HUES6 (cell line): ENCODE data around the gene SCTR.

Source experiments
- H3K27ac ChIP-seq: 2 replicates; pipeline ENCODE4 v1.7.0; 2013; ENCODE audit warnings: low read depth, mild to moderate bottlenecking, low read length, inconsistent platforms
- H3K27me3 ChIP-seq: 2 replicates; pipeline ENCODE4 v1.6.1; 2013; ENCODE audit warnings: low read length; ENCODE audit not compliant: control insufficient read depth, insufficient read depth
- H3K36me3 ChIP-seq: 2 replicates; pipeline ENCODE4 v1.6.1; 2013; ENCODE audit warnings: low read length; ENCODE audit not compliant: control insufficient read depth, insufficient read depth
- H3K4me1 ChIP-seq: 2 replicates; pipeline ENCODE4 v1.6.1; 2013; ENCODE audit warnings: low read length; ENCODE audit not compliant: control insufficient read depth, insufficient read depth
- H3K4me3 ChIP-seq: 2 replicates; pipeline ENCODE4 v1.5.1; 2013; ENCODE audit warnings: low read depth, low read length
- H3K9ac ChIP-seq: one replicate; pipeline ENCODE4 v1.6.1; 2013; ENCODE audit warnings: mild to moderate bottlenecking, low read length
- H3K9me3 ChIP-seq: 2 replicates; pipeline ENCODE4 v1.6.1; 2013; ENCODE audit warnings: low read depth, low read length; ENCODE audit not compliant: control insufficient read depth, insufficient read depth

The SCTR gene

DNA sequence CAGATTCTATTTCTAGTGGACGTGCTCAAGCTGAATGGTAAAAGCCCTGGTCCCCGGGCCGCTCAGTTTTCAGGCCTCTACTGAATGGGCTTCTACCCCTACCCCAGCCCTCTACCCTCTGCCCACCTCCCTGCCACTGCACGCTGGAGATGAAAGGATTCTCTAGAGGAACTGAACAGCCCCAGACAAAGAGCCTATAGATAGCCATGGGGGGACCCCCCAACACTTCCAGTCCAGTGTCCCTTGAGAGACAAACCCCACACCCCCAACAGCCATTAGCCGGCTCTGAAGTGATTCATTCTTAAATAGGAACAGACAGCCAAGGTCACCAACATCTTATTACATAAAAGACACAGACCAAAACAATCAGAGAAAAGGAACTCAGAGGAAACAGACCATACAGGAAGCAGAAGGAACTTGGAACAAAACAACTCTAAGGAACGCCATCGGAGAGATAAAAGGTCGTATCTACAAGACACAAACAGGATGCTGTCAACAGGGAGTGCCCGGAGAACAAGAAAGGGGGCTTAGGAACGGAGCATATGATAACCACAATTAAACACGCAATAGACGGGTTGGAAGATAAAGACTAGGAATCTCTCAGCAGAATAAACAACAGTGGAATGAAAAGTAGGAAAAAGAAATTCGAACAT is 69.1 kb downstream of the SCTR start:
- H3K27ac ChIP-seq = no peak overlapping the region
- H3K36me3 ChIP-seq = no peaks in the 10 kb centered on the region
- H3K9me3 ChIP-seq = no peaks in the 10 kb centered on the region
- no peak overlapping the region for H3K4me3 ChIP-seq
- H3K4me1 ChIP-seq = no peaks in the 10 kb centered on the region
- no peak overlapping the region for H3K9ac ChIP-seq
- no peaks in the 10 kb centered on the region for H3K27me3 ChIP-seq

DNA sequence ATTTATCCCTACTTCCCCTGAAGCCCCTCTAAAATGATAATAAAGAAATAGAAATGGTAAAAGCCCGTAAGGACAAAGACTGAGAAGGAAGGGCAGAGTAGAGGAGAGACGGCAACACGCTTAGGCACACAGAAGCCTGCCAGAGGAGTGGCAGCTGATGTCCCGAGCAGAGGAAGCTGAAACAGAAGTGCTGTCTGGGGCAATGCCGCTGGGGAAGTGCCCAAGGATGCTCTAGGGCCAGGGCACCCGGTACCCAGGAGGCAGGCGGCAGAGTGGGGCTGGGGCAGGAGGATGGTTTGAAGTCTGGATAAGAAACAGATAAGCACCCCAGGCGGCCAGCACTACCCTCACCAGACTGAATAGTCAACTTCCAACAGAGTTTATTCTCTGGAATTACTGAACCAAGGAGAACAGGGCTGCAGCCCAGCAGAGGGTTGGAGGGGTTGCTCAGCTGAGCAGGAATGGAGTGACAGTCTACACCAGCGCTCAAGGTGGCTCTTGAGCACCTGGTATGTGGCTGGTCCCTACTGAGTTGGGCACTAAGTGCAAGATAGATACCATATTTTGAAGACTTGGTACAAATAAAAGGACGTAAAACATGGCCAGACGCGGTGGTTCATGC is 70.2 kb downstream of the SCTR start:
- Histone ChIP-seq H3K27me3 (no peaks in the 10 kb centered on the region), H3K4me3 (no peak overlapping the region), H3K4me1 (peaks cover 4% of the 10 kb centered on the region; the same call in 1 of the 2 replicates), H3K36me3 (no peaks in the 10 kb centered on the region), H3K27ac (no peak overlapping the region), H3K9ac (no peak overlapping the region), H3K9me3 (no peaks in the 10 kb centered on the region)

DNA sequence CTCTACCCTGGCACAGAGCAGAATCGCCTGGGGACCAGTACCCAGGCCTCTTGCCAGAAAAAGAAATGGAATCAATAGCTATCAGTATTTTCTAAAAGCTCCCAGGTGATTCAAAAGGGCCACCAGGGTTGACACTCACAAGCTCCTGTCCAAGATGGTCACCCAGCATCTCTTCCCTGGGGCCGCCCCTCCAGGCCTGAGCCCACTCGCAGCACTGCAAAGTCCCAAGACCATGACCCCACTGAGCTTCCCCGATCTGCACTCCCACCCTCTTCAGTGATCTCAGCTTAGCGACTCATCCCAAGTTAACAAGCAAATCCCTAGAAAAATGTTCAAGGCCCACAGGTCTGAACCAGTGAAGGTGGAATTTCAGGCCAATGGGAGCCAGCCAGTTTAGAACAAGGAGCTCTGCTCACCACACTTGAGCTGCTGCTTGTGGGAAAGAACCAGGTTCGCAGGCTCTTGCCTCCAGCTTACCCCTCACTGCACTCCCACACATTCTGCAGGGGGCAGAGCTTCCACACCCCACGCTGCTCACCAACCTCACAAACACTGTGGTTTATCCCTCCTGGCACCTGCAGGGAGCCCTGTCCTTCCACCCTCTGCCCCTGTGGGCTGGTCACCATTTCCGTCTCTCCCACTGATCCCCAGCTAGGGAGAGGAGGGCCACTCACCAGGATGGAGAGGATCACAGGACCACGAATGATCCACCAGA is 72.8 kb downstream of the SCTR start:
- Histone ChIP-seq H3K4me3 (no peak overlapping the region), H3K27ac (no peak overlapping the region), H3K9ac (no peak overlapping the region), H3K9me3 (no peaks in the 10 kb centered on the region), H3K4me1 (peaks cover 9% of the 10 kb centered on the region), H3K36me3 (no peaks in the 10 kb centered on the region), H3K27me3 (0 out of 2 replicates have a peak, but pooled peaks cover 3% of the 10 kb centered on the region)

DNA sequence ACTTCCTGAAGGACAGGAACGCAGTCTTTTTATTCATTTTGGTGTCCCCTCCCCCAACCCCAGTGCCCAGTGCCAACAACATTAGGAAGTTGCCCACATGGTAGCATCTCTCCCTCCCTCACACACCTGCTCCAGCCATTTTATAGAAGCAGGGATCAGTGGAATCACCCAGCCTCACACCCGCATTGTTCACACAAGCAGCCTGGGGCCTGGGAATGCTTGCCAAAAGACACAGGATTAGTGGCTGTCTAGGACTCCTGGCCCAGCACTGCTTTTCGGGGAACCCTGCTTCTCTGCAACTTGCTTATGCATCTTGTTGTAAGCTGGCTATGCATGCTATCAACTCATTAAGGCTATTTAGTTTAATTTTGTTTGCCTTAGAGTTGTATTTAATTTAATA is 74.8 kb downstream of the SCTR start:
- H3K27ac ChIP-seq = no peak overlapping the region

DNA sequence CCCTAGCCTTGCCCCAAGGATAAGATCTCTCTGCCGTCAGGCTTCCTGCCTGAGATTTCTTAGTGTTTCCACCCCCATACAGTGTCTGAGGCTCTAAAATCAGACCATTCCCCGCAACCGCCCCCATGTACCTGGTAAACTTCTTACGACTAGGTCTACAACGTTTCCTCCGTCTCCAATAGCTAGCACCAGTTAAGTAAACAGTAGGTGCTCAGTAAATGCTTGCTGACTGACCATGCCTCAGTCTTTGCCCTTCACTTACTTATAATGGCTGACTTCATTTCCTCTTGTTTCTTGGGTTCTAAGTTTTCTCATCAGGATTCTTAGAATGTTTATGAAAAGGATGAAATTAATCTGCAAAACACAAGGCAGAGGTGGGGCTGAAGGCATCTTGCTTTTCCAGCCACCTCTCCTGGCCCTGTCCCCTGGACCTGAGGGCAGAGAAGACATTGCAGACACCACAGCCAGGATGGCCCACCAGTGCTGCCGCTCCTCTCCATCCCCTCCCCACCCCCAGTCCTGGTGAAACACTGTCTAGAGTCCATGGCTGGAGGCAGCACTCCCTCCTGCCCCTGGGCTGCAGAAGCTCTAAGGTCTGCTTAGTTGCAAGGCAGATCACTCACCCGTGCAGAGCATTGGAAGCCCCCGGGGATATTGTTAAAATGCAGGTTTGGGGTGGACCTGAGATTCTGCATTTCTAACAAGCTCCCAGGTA is 75.7 kb downstream of the SCTR start:
- Histone ChIP-seq H3K4me3 (no peak overlapping the region), H3K4me1 (peaks cover 17% of the 10 kb centered on the region), H3K9ac (no peak overlapping the region), H3K27ac (no peak overlapping the region), H3K36me3 (no peaks in the 10 kb centered on the region), H3K27me3 (0 out of 2 replicates have a peak, but pooled peaks cover 3% of the 10 kb centered on the region), H3K9me3 (no peaks in the 10 kb centered on the region)

More for the DNA sequence above, 74.8 kb downstream of the SCTR start:
- H3K9me3 ChIP-seq = no peaks in the 10 kb centered on the region
- H3K27me3 ChIP-seq = 0 out of 2 replicates have a peak, but pooled peaks cover 3% of the 10 kb centered on the region
- no peaks in the 10 kb centered on the region for H3K36me3 ChIP-seq
- H3K4me1 ChIP-seq = peaks cover 17% of the 10 kb centered on the region
- no peak overlapping the region for H3K9ac ChIP-seq
- no peak overlapping the region for H3K4me3 ChIP-seq

DNA sequence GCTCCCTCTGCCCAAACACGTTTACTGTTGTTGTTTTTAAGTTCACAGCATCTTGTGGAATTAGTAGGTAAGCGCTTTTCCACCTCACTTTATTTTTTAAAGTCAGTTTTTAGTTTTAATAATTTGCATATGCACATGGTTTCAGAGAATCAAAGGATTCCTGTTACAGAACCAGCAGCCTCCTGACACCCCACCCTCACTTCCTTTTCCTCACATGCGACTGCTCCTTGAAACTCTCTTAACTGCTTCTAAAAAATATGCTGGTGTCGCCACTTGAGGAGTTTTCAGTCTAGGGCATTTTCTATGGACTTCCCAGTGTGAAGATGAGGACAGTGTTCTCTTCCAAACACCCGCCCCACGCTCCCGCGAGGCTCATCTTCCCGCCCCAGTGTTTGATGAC is 78.2 kb downstream of the SCTR start:
- Histone ChIP-seq H3K27ac (no peak overlapping the region), H3K36me3 (no peaks in the 10 kb centered on the region), H3K4me1 (peaks cover 17% of the 10 kb centered on the region), H3K4me3 (no peak overlapping the region), H3K9ac (no peak overlapping the region), H3K27me3 (0 out of 2 replicates have a peak, but pooled peaks cover 3% of the 10 kb centered on the region), H3K9me3 (no peaks in the 10 kb centered on the region)

DNA sequence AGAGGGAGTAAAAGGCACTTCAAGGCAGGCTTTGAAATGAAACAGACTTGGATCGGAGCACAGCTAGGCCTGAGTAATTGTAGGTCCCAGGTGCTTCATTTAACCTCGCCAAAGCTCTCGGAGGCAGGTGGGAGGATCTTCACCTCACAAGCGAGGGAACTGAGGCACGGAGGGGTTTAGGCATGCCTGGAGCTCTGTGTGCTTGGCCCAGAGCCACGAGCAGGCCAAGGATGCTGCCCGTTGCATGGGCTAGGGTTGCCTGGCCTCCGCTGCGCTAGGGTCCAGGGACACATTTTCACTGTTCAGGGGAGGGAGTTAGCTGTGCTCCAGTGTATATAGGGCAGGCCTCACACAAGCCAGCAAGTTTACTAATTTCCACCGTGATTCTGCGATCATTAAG is 81.4 kb downstream of the SCTR start:
- Histone ChIP-seq H3K9me3 (no peaks in the 10 kb centered on the region), H3K4me3 (no peak overlapping the region), H3K9ac (no peak overlapping the region), H3K27me3 (no peaks in the 10 kb centered on the region), H3K4me1 (peaks cover 7% of the 10 kb centered on the region; the same call in 1 of the 2 replicates), H3K36me3 (no peaks in the 10 kb centered on the region), H3K27ac (no peak overlapping the region)

DNA sequence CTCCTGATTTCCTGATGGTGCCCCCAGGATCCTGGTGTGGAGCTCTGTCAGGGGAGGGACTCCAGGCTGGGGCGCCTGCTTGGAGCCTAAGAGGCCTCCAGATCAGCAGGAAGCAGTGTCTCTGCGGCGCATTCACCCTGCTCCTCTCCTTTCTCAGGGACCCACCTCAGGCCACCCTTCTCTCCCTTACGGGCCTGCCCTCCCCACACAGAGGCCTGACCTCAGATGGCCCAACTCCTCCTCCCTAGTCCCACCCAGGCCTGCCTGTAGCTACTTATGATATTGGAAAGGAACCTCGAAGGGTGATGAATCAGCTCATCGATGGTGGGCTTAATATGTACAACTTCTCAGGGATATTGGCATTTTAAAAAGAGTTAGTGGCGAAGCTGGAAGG is 82.1 kb downstream of the SCTR start:
- no peaks in the 10 kb centered on the region for H3K36me3 ChIP-seq
- H3K9me3 ChIP-seq = no peaks in the 10 kb centered on the region
- H3K27ac ChIP-seq = no peak overlapping the region
- no peak overlapping the region for H3K4me3 ChIP-seq
- H3K9ac ChIP-seq = no peak overlapping the region
- H3K4me1 ChIP-seq = peaks cover 7% of the 10 kb centered on the region; the same call in 1 of the 2 replicates
- H3K27me3 ChIP-seq = no peaks in the 10 kb centered on the region

DNA sequence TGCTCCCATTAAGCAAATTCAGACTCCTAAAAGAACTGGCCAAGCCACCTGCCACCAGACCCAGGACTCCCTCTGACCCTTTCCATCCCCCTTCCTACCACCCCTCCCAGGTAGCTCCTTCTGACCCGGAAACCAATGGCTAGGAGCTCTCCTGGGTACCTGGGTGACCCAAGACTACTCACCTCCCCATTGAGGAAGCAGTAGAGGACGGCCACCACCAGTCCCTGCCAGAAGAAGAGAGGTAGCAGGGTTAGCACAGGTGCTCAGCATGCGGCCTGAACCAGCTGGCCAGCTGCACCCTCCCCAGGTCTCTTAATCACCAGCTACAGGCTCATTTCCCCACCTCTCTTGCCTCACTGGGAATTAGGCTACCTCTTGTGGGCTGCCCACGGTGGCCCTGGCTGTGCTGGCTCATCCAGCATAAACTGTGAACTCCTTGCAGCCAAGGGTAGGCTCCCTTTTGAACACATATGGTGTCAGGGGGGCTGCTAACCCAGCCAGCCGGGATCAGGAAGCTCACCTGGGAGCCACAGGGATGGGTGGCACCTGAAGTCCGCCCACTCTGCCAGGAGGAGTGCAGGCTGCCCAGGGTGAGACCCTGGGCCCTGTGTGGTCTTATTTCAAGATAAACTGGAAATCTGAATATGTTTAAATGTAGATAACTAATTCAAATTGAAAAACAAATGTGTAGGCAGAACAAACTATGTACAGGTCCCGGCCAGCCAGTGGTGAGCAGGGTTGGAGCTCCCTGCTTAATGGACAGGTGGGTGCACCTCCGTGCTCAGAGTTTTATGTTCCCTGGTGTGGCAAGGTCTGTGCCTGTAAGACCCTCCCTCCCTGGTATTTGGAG is 82.7 kb downstream of the SCTR start:
- no peak overlapping the region for H3K9ac ChIP-seq
- no peaks in the 10 kb centered on the region for H3K9me3 ChIP-seq
- no peak overlapping the region for H3K4me3 ChIP-seq
- H3K27me3 ChIP-seq = no peaks in the 10 kb centered on the region
- peaks cover 7% of the 10 kb centered on the region; the same call in 1 of the 2 replicates for H3K4me1 ChIP-seq
- no peak overlapping the region for H3K27ac ChIP-seq
- no peaks in the 10 kb centered on the region for H3K36me3 ChIP-seq

DNA sequence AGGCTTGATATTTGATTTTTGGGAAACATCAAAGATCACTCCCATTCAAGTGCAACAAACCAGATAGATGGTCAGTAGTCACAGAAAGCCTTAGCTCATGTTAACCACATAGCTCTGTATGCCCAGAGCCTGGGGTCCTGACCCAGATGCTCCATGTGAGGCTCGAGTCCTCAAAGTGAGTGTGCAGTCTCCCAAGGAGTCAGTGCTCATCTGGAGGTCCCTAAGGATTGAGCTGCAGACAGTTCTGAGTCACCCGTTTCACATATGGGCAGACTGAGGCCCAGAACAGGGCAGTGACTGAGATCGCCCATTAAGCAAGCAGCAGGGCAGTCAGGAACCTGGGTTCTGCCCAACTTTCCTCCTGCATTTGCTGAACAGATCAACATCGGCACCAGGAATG is 83.4 kb downstream of the SCTR start:
- no peaks in the 10 kb centered on the region for H3K36me3 ChIP-seq
- H3K27ac ChIP-seq = no peak overlapping the region
- H3K4me3 ChIP-seq = no peak overlapping the region
- no peaks in the 10 kb centered on the region for H3K9me3 ChIP-seq
- H3K9ac ChIP-seq = no peak overlapping the region
- H3K27me3 ChIP-seq = no peaks in the 10 kb centered on the region
- peaks cover 2% of the 10 kb centered on the region; the same call in 1 of the 2 replicates for H3K4me1 ChIP-seq
